HG03575 (cell line): Measurements from ENCODE around the gene MTA1.

Source experiments
- ATAC-seq: cut with Tn5 transposase; IDR thresholded peaks from one replicate; pipeline ENCODE4 v1.9.1; 2021; ENCODE audit not compliant: unreplicated experiment, insufficient number of reproducible peaks, low FRiP score; ENCODE audit errors: extremely low read depth

MTA1 gene

DNA sequence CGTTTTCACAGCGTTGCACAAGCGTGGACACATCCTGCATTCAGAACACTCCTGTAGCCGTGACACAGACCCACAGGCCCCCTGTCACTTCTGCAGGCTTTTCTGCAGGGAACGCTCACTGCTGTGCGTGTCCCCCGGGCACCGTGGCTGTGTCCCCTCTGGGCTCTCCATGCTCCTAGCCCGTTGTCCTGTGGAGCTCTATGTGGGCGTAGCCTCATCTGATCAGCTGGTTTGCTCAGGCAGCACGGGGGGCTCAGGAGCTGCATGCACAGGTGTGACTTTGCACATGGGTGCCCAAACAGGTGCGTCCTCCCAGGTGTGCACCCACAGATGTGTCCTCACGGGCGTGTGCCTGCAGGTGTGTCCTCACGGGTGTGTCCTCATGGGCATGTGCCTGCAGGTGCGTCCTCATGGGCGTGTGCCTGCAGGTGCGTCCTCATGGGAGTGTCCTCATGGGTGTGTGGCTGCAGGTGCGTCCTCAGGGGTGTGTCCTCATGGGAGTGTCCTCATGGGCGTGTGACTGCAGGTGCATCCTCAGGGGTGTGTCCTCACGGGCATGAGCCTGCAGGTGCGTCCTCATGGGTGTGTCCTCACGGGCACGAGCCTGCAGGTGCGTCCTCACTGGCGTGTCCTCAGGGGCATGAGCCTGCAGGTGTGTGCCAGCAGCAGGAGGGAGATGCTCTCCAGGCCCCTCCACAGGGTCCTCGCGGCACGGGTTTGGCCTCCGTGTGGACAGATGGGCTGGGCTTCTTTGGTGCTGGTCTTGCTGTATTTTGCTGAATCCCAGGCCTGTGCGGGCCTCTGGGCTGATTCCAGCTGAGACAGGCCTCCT is 17.5 kb downstream of the MTA1 start:
- no peak for ATAC-seq

DNA sequence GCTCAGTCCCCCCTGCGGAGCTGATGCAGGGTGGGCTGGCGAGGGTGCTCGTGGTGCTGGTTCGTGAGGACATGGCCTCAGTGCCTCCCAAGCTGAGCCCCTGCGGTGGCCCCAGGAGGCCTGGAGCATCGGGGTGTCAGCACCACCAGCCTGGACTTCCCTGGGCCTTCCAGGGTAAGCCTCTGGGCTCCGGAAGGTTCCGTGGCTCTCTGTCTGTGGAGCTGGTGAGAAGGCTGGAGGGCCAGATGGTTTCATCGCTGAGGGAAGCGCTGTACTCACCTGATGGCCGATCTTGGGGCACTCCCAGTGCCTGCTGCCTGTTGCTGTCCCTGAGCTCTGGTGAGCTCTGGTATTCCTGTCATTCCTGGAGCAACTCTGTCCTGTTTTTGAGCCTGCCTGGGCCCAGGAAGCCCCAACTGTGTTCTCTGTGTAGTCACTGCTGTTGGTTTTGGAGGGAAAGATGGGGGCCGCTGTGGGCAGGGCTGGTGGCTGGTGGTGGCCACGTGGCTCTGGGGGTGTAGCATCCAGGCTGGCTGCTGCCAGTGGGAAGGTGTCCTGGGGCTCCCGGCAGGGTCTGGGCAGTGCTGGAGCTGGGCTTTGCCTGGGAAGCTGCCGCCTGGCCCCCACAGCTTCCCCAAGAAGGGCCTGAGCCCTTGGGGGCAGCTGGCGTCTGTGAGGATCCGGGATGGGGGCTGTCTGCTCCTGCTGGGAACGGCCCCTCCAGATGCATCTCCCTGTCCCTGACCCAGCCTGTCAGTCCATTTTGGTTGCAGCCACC is 18.3 kb downstream of the MTA1 start:
- no peak for ATAC-seq

DNA sequence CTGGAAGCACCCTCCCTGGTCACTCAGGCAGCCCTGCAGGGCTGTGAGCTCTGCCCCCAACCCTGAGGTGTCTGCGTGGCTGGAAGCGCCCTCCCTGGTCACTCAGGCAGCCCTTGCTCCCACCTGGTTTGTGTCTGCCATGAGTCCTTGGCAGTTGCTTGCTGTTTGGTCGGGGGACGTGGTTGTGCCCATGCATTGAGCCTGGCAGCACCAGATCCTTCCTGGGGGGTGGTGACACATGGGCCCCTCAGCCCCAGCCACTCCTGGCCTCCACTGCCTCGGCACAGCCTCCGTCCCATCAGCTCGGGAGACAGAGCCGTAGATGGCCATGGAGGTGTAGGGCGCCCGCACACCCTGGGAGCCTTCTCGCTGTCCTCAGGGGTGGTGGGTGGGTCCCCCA is 19.6 kb downstream of the MTA1 start:
- ATAC-seq = no peak

DNA sequence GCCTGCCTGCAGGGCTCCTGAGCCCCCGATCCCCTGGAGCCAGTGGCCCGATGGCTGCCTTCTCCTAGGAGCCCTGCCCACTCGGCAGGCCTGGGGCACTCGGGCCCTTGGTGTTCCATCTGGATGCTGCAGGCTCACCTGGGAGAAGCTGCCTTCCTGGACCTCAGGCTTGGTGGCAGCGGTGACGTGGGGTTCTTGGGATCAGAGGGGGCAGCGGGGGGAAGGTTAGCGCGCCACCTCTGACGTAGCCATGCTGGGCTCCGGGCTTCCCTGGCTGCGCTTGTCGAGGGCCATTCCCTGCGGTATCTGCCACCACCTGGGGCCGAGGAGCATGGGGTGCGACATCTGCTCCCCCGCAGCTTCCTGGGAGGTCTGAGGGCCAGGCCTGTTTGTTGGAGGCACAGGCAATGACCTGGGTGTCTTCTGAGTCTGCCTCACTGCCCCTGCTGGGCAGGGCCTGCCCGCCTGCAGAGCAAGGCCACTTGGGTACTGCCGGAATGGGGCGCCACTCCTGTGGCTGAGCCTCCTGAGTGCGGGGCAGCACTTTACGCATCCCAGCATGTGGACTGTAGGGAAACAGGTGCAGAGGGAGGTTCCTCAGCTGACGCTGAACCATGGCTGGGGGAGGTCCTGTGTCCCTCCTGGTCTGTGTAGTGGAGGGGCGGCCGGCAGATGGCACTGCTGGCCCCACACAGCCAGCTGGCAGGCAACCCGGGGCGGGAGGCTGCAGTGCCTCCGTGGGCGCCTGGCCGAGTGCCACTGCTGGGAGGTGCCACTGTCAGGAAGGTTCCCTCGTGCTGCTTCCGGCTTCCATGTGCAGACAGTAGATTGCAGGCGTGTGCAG is 20.3 kb downstream of the MTA1 start:
- ATAC-seq = no peak

DNA sequence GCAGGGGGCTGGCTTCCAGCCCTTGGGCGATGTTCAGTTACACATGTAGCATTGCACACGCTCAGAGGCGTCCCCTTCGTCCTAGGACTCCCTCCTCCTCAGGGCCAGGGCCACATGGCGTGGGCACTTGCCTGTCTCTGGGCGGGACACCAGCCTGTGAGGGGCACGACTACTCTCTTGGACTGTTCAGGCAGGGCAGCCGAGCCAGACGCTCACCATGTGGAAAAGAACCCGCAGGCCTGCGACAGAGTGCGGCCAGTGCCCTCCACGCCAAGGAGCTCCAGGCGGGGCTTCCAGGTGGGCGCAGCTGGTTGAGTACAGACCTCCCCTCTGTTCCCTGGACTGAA is 20.9 kb downstream of the MTA1 start:
- ATAC-seq = no peak

DNA sequence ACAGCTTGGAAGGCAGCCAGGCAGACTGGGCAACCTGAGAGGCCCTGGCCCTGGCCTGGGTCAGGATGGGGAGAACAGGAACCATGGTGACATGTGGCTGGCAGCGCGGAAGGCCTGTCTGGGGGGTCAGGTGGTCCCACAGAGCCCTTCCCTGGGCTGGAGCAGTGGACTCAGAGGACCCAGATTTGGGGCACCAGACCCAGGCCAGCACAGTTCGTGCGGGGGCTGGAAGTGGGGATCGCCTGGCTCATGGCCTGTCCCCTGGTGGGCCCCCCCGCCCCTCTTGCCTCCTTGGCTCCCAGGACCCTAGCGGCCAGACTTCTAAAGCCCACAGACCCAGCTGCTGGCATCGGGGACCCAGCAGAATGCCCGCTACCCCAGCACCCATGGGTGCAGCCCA is 21.4 kb downstream of the MTA1 start:
- ATAC-seq = no peak

DNA sequence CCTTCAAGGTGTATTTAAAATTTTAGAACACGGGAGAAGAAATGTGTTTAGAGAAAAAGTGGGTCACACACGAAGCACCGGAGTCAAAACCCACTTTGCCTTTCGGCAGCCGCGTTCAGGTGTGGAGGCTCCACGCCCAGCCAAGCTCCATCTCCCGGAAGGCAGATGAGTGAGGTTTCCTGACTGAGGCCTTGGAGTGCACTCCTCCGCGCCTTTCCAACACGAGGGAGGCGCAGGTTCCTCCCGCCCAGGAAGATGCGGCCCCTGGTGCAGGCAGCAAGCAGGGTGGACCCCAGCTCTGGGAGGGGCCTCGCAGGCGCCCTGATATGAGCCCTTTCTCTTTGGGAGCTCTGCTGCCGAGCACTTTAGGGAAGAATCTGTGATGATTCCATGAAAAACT is 22.5 kb downstream of the MTA1 start:
- ATAC-seq = no peak

DNA sequence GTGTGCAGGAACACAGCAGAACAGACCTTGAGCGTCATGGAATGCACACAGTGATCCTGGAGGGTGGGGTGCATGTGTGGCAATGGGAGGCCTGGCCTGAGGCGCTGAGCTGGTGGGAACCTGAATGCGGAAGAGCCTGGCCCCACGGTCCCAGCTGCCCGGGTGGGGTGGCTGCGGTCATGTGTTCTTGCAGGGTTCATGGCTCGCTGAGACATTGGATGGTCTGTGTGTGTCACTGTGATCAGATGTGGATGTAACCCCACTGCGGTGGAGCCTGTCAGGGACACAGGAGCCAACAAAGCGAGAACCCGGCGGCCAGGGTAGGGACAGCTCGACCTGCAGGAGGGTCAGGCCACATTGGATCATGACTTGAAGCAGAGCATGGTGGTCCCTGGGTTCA is 23.2 kb downstream of the MTA1 start:
- ATAC-seq = no peak

DNA sequence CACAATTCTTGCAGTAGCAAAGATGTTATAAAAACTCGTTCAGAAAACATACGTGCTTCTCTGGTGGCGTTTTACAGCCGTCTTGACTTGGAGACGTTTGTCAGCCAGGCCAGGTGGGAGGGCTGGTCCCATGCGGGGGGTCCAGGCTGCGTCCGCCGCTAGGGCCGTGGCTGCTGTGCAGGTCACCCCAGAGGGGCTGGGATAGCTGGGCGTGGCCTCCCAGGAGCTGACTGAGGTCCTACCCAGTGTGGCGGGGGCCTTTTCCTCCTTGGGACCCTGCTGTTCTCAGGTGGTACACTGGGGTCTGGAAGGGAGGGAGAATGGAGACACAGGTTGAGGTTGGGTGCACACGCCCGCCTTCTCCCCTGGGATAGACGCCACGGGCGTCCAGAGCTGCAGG is 25.2 kb downstream of the MTA1 start:
- ATAC-seq = no peak

DNA sequence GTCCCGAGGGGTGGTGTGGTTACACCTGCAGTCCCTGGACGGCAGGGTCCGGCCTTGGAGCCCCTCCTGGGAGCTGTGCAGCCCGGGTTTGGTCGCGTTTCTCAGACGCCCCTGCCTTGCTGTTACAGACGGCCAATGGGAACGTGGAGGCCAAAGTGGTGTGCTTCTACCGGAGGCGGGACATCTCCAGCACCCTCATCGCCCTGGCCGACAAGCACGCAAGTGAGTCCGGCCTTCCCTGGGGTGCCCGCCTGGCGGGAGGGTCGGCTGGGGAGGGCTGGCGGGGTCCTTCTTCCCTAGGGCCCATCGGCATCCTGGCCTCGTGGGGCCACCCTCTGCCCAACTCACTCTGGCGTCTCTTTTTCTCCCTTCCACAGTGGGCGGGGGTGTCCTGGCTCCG is 25.7 kb downstream of the MTA1 start:
- ATAC-seq = no peak

DNA sequence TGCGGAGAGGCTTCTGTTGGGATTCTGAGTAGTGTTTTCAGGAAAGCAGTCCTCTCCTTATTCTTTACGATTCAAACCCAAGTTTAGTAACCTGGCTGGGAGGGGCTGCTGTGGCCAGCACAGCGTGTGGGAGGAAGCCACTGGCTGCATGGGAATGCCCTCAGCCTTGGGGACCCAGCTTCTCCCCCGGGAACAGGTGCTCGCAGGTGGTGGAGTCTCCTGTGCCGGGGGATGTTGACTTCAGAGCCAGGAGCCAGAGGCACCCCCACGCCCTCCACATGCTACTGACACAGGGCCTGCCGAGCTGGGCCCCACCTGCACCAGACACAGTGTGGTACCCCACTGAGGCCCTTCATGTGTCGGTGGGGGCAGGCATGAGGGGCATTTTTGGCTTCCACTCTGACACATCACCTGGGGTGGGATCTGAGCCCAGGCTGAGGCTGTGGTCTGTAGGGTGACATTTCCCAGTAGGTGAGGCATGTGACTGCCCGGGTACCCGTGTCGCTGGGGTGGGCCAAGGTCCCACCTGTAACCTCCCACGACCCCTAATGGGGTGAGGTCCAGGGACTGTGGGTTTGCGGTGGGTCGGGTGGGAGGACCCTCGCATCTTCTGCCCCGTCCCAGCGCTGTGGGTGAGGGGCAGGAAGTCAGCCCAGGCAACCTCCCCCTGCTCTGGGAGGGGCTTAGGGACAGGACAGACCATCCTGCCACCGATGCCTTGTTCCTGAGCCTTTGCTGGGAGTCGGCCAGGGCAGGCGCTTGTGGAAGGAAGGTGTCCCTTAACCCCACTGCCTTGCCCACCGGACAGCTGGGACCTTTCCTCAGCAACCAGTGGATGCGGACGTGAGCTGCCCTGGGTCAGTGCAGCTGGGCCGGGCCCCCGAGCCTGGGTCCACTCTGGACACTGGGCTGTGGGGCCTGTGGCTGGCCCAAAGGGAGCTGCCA is 26.5 kb downstream of the MTA1 start:
- ATAC-seq = no peak

DNA sequence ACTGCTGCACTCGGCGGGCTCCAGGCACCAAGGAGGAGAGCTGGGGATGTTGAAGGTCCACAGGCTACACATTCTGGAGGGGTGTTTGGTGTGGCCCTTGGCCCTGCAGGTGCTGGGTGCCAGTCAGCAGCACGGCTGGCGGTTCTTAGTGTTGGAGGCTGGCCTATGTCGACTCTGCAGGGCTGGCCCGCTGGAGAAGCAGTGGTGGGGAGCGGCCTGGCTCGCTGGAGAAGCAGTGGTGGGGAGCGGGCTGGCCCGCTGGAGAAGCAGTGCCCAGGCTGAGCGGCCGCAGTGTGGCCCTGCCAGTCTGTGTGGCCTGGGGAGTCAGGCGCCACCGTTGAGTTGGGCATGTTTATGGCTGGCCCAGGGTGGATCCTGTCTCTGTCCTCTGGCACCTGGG is 27.3 kb downstream of the MTA1 start:
- no peak for ATAC-seq

DNA sequence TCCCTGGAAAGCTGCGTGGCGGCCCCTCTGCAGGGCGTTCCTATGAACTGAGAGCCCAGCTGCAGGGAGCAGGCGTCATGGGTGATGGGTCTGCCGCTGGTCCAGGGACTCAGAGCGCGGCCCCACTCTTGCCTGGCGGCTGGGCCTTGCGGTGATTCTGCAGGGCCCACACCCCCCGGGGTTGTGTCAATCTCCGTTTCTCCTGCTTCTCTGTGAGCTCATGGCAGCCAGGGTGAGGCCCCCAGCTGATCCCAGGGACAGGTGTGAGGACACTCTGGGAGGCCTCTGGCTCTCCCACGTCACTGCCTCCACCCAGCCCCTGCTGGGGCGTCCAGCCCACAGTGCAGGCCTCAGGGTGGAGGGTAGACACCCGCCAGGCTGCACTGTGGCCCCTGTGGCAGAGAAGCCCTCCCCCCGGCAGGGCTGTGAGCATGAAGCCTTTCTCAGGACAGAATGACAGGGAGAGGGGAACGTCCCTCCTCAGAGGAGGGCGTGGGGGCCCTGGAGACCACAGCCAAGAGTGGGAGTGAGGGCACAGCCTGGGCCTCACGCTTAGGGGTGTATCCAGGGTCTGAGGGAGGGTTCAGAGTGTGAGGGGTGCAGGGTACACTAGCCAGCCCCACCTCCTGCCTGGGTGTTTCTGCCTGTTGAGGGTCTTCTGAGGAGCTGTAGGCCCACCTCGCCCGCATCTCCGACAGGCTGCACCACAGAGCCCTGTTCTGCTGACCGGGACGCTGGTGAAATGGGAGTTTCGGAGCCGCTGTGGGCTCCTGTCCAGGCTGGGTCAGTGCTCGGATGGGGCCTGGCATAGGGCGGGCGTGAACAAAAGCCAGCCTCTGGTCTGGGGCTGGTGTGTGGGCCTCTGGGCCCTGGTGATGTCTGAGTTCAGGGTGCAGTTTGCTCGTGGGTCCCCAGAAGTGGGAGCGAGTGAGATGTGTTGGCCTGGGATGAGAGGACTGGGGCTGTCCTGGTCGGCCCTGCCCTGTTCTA is 28.3 kb downstream of the MTA1 start:
- ATAC-seq = no peak

DNA sequence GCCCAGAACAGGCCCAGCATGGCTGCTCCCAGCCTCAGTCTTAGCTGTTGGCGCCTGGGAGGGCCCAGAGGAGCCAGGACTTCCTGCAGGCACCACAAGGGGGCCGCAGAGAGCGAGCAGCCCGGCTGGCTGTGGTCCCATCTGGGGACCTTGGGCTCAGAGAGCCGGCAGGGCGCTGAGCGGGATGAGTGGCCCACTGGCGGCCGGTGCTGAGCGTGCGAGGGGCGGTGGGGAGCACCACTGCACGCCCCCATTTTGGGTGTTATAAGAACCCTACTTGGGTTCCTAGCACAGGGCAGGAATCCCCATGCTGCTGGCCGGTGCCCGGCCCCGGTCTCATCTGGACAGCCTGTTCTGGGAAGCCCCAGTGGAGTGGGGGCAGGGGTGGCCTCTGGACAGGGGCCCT is 29.1 kb downstream of the MTA1 start:
- ATAC-seq = no peak

DNA sequence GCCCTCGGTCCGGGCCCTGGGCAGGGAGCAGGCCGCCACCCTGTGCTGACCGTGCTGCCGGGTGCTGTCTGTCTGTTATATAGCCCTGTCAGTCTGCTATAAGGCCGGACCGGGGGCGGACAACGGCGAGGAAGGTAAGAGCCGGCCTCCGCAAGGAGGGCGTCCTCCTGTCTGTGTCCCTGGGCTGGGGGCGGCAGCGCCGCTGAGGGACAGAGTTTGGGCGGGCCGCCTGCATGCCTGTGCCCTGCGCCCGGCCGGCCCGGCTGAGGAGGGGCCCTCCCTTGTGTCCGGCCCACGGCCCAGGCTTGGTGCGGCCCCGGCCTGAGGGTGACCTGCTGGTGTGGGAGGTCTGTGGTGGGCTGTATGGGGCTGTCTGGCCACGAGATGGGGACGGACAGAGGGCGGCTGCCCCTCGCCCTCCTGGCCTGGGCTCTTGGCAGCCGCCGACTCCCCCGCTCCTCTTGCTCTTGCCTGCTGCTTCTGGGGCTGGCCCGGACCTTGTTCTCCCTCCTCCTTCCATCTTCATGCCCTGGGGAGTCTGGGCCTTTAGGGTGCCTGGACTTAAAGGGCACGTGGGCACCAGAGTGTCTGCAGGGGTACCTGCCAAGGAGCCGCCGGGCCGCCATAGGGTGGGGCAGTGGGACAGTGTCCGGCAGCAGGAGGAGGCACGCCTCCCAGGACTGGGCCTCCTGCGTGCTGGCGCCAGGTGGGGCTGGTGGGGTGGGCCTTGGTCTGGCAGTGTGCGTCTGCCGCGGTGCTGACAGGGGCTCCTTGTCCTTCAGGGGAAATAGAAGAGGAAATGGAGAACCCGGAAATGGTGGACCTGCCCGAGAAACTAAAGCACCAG is 29.9 kb downstream of the MTA1 start:
- no peak for ATAC-seq

DNA sequence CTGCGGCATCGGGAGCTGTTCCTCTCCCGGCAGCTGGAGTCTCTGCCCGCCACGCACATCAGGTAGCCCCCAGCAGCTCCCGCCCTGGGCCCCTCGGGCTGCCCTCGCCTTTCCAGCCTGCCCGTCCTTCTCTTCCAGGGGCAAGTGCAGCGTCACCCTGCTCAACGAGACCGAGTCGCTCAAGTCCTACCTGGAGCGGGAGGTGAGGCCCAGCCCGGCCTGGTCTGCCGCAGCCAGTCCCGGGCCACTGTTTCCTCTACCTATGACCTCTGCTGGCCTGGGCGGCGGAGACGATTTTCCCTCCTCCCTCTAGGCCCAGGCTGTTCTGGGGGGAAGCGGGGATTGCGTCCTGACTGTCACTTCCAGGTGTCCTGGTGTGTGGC is 30.5 kb downstream of the MTA1 start:
- ATAC-seq = no peak
